Measurements from ENCODE around the gene LAT. TPM values are rescaled to one million over a fixed set of nuclear protein-coding genes. Genes with fewer than 3 reads are reported as not detected.
"Not testable (repeated sequence)": the region's sequence is repeated elsewhere in the genome, so short reads cannot be mapped to it uniquely, and the experiment has no call there.

LAT gene, protein sequence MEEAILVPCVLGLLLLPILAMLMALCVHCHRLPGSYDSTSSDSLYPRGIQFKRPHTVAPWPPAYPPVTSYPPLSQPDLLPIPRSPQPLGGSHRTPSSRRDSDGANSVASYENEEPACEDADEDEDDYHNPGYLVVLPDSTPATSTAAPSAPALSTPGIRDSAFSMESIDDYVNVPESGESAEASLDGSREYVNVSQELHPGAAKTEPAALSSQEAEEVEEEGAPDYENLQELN
- total RNA-seq (2014; rRNA removed; shearing (Covaris generic)), result 2.0 TPM in 1 of 2 replicates, not detected in the other

DNA sequence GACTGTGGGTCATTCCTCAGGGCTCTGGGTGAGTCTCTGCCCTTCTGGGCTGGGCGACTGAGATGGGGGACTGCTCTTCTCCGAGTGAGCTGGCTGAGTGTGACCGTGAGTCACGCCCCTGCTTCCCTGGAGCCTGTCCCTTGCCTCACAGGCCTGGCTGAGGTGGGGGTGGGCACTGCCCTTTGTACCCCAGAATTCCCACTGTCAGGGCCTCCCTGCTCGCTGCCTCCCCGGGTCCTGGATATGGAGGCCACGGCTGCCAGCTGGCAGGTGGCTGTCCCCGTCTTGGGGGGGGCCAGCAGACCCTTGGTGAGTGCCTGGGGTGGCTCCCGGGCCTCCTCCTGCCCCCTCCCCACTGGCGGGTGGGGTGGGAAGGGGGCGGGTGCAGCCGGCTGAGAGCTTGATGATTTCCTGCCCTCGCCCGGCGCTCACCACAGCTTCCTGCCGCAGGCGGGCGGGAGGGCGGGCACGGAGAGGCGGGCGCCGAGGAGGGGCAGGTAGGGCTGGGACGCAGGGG, at the start of gene LAT:
Gene LAT, plus strand, starts transcription at position 434 of the 517 bp plus-strand sequence. CDS start 366 bp downstream, outside the sequence.
- H3K27me3 ChIP-seq (replicated peaks), result no peaks in the 10 kb centered on the region
- DNase-seq (ENCODE audit: low read depth in 1 of 2, low spot score in 2 of 2), result no peak

GRCh38 chr16:28935346-28935745, 49.5 kb upstream of the LAT start:
- no peaks in the 10 kb centered on the region for H3K4me1 ChIP-seq (replicated peaks)
- no peak overlapping the region for H3K27ac ChIP-seq
- no peak overlapping the region for H3K4me3 ChIP-seq
- H3K9me3 ChIP-seq (replicated peaks), result no peaks in the 10 kb centered on the region
- no peak for DNase-seq (ENCODE audit: low read depth in 1 of 2, low spot score in 2 of 2)
- no peaks in the 10 kb centered on the region for H3K27me3 ChIP-seq (replicated peaks)
- no peaks in the 10 kb centered on the region for H3K36me3 ChIP-seq

More for the DNA sequence above, at the start of gene LAT:
- H3K36me3 ChIP-seq, result peaks cover 47% of the 10 kb centered on the region
- no peaks in the 10 kb centered on the region for H3K4me1 ChIP-seq (replicated peaks)
- no peak within 1 kb of the TSS for H3K27ac ChIP-seq
- no peak within 1 kb of the TSS for H3K4me3 ChIP-seq
- H3K9me3 ChIP-seq (replicated peaks), result 0 out of 2 replicates have a peak, but pooled peaks cover 3% of the 10 kb centered on the region

DNA sequence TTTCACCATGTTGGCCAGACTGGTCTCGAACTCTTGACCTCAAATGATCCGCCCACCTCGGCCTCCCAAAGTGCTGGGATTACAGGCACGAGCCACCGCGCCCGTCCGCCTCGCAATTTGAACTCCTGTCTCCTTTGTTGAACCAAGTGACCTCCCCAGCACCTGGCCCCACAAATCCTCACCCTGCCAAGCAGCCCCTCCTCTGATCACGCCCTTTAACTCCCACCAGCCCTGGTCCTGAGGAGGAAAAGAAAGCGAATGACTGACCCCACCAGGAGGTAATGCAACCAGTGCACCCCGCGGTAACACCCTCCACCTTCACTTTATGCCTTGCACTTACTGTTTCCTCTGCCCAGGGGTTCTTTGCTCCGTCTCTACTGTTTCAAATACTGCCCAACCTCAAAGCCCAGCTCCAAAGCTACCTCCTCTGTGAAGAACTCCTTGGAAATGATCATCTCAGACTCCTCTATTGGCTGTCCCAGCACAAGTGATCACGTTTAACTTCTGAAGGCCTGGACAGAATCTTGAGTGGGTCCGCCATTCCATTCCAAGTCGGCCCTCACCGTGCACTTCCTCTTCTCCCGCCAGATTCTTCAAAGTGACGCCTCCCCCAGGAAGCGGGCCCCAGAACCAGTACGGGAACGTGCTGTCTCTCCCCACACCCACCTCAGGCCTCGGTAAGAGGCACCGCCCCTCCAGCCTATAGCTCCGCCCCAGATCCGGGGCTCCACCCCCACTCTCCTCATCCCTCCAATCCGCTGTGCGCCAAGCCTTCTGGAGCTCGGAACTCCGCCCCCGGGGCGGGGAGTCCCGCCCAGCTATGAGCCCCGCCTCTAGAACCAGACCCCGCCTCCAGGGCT, 48.7 kb upstream of the LAT start:
- peak; percentile 31 to 58 for DNase-seq (ENCODE audit: low read depth in 1 of 2, low spot score in 2 of 2)
- Histone ChIP-seq H3K9me3 (replicated peaks) (no peaks in the 10 kb centered on the region), H3K4me3 (no peak overlapping the region), H3K36me3 (no peaks in the 10 kb centered on the region), H3K27ac (no peak overlapping the region), H3K4me1 (replicated peaks) (no peaks in the 10 kb centered on the region), H3K27me3 (replicated peaks) (no peaks in the 10 kb centered on the region)

DNA sequence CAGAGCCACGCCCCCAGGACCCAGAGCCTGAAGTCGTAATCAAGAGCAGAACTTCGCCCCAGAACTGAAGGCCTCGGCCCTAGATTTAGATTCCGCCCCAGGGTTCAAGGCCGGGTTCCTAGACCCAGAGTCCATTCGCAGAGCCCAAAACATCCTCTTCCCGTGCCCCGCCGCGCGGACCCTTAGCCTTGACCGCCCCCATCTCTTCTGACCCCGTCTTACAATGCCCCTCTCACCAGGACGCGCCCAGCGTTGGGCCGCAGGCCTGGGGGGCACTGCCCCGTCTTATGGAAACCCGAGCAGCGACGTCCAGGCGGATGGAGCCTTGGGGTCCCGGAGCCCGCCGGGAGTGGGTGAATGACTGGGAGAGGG, 48.1 kb upstream of the LAT start:
- Histone ChIP-seq H3K4me3 (no peak overlapping the region), H3K27ac (no peak overlapping the region), H3K9me3 (replicated peaks) (no peaks in the 10 kb centered on the region), H3K27me3 (replicated peaks) (no peaks in the 10 kb centered on the region), H3K36me3 (no peaks in the 10 kb centered on the region), H3K4me1 (replicated peaks) (no peaks in the 10 kb centered on the region)
- DNase-seq (ENCODE audit: low read depth in 1 of 2, low spot score in 2 of 2), result no peak

GRCh38 chr16:28937222-28937876, 47.5 kb upstream of the LAT start:
- Histone ChIP-seq H3K27me3 (replicated peaks) (no peaks in the 10 kb centered on the region), H3K27ac (no peak overlapping the region), H3K4me1 (replicated peaks) (no peaks in the 10 kb centered on the region), H3K9me3 (replicated peaks) (no peaks in the 10 kb centered on the region), H3K4me3 (no peak overlapping the region), H3K36me3 (no peaks in the 10 kb centered on the region)
- DNase-seq (ENCODE audit: low read depth in 1 of 2, low spot score in 2 of 2), result no peak

DNA sequence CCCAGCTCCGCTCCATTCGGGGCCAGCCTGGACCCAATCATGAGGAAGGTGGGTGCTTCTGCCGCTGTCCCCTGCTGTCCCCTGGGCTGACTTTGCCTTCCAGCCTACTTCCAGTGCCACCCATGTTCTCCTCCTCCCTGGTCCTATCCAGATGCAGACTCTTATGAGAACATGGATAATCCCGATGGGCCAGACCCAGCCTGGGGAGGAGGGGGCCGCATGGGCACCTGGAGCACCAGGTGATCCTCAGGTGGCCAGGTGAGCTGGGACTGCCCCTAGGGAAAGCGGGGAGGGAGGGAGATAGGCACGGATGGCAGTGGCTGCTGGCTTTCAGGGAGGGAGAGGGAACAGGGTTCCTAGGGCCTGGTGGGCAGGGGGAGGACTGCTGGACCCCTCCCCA, 46.1 kb upstream of the LAT start:
- no peak for DNase-seq (ENCODE audit: low read depth in 1 of 2, low spot score in 2 of 2)
- no peaks in the 10 kb centered on the region for H3K9me3 ChIP-seq (replicated peaks)
- no peaks in the 10 kb centered on the region for H3K4me1 ChIP-seq (replicated peaks)
- H3K27ac ChIP-seq, result no peak overlapping the region
- H3K36me3 ChIP-seq, result no peaks in the 10 kb centered on the region
- H3K4me3 ChIP-seq, result no peak overlapping the region
- H3K27me3 ChIP-seq (replicated peaks), result no peaks in the 10 kb centered on the region

- not testable (repeated sequence) for H3K36me3 ChIP-seq; H3K9me3 ChIP-seq (replicated peaks); H3K4me3 ChIP-seq; DNase-seq (ENCODE audit: low read depth in 1 of 2, low spot score in 2 of 2); H3K4me1 ChIP-seq (replicated peaks); H3K27me3 ChIP-seq (replicated peaks); H3K27ac ChIP-seq
These were observed 45.0 kb upstream of the LAT start for GRCh38 chr16:28939825-28940224.

GRCh38 chr16:28943281-28943680, 41.6 kb upstream of the LAT start:
- H3K27me3 ChIP-seq (replicated peaks), result no peaks in the 10 kb centered on the region
- no peak overlapping the region for H3K4me3 ChIP-seq
- no peaks in the 10 kb centered on the region for H3K9me3 ChIP-seq (replicated peaks)
- no peak for DNase-seq (ENCODE audit: low read depth in 1 of 2, low spot score in 2 of 2)
- H3K36me3 ChIP-seq, result no peaks in the 10 kb centered on the region
- peaks cover 8% of the 10 kb centered on the region for H3K4me1 ChIP-seq (replicated peaks)
- no peak overlapping the region for H3K27ac ChIP-seq

- H3K36me3 ChIP-seq, result peaks cover 5% of the 10 kb centered on the region
- H3K27ac ChIP-seq, result no peak overlapping the region
- no peak for DNase-seq (ENCODE audit: low read depth in 1 of 2, low spot score in 2 of 2)
- no peaks in the 10 kb centered on the region for H3K27me3 ChIP-seq (replicated peaks)
- H3K9me3 ChIP-seq (replicated peaks), result no peaks in the 10 kb centered on the region
- peaks cover 14% of the 10 kb centered on the region for H3K4me1 ChIP-seq (replicated peaks)
- H3K4me3 ChIP-seq, result no peak overlapping the region
These were observed 38.2 kb upstream of the LAT start for GRCh38 chr16:28946681-28947080.

GRCh38 chr16:28950648-28951409, 34.0 kb upstream of the LAT start, which contains the start of gene NFATC2IP:
TSS of gene NFATC2IP (plus strand) at chr16:28950937. CDS start at chr16:28951012, 75 bp downstream.
- H3K27ac ChIP-seq, result peak within 1 kb of the TSS; percentile 37
- no peaks in the 10 kb centered on the region for H3K27me3 ChIP-seq (replicated peaks)

DNA sequence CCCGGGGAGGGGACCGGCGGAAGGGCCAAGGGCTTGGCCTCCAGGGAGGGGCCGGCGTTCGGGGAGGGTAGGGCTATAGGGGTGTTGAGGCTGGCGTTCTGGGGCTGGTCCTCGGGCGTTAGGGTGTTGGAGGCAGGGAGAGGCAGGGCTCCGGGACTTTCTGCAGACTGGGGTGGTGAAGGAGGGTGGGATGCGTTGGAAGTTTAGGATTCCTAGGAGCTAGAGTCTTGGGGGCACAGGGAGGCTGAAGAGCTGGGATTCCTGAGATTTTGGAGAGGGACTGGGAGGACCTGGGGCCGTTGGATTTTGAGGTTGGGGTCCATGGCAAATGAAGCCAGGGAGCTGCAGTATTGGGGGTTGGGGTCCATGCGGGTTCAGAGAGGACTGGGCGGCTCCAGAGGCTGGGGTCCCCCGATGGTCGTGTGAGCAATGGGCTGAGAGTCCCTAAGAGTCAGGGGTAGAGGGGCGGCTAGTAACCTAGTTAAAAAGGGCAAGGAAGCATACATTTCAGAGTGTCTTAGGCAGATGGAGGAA, 33.4 kb upstream of the LAT start:
- H3K9me3 ChIP-seq (replicated peaks), result no peaks in the 10 kb centered on the region
- H3K27ac ChIP-seq, result peak overlapping the region; percentile 37
- no peak for DNase-seq (ENCODE audit: low read depth in 1 of 2, low spot score in 2 of 2)

More at GRCh38 chr16:28950648-28951409, 34.0 kb upstream of the LAT start, which contains the start of gene NFATC2IP:
- peak; percentile 99 to 100 for DNase-seq (ENCODE audit: low read depth in 1 of 2, low spot score in 2 of 2)
- H3K4me1 ChIP-seq (replicated peaks), result peaks cover 12% of the 10 kb centered on the region
- H3K9me3 ChIP-seq (replicated peaks), result no peaks in the 10 kb centered on the region
- peaks cover 42% of the 10 kb centered on the region for H3K36me3 ChIP-seq
- H3K4me3 ChIP-seq, result peak within 1 kb of the TSS; percentile 88

GRCh38 chr16:28958216-28958615, 26.6 kb upstream of the LAT start:
- Histone ChIP-seq H3K4me1 (replicated peaks) (no peaks in the 10 kb centered on the region), H3K9me3 (replicated peaks) (no peaks in the 10 kb centered on the region), H3K27me3 (replicated peaks) (no peaks in the 10 kb centered on the region), H3K4me3 (no peak overlapping the region), H3K36me3 (peaks cover 81% of the 10 kb centered on the region), H3K27ac (no peak overlapping the region)
- no peak for DNase-seq (ENCODE audit: low read depth in 1 of 2, low spot score in 2 of 2)

More for the DNA sequence above, 33.4 kb upstream of the LAT start:
- peaks cover 11% of the 10 kb centered on the region for H3K4me1 ChIP-seq (replicated peaks)
- peak overlapping the region; percentile 88 for H3K4me3 ChIP-seq
- peaks cover 48% of the 10 kb centered on the region for H3K36me3 ChIP-seq
- no peaks in the 10 kb centered on the region for H3K27me3 ChIP-seq (replicated peaks)

- no peak overlapping the region for H3K27ac ChIP-seq
- H3K4me1 ChIP-seq (replicated peaks), result no peaks in the 10 kb centered on the region
- H3K36me3 ChIP-seq, result peaks cover 81% of the 10 kb centered on the region
- H3K9me3 ChIP-seq (replicated peaks), result no peaks in the 10 kb centered on the region
- H3K27me3 ChIP-seq (replicated peaks), result no peaks in the 10 kb centered on the region
- no peak overlapping the region for H3K4me3 ChIP-seq
- DNase-seq (ENCODE audit: low read depth in 1 of 2, low spot score in 2 of 2), result no peak
These were observed 26.0 kb upstream of the LAT start for GRCh38 chr16:28958836-28959235.
